Suppressor macrophage treated with lipopolysaccharide for 4 hours (primary cell): Measurements from ENCODE around the gene SSBP3.

Experiments used
- DNase-seq: peaks from one replicate; pipeline ENCODE4 v3.0.0-alpha.2; 2020

SSBP3 gene

DNA sequence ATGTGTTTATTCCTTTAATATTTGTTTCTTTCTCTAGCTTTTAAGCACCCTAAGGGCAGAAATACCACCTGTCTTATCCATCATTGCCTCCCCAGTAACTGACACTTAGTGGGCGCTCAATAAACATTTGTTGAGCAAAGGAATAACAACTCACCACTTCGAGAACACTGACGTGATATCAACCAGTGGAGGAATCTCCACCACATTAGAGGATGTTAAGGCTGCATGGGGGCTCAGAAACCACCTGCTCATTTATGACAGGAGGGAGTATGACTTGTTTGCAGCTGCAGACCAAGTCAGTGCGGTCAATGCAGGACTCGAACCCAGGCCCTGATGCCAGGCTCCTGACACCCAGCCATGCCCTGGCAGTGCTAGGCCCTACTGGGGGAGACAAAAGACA, 103.6 kb downstream of the SSBP3 start:
- no peak for DNase-seq

DNA sequence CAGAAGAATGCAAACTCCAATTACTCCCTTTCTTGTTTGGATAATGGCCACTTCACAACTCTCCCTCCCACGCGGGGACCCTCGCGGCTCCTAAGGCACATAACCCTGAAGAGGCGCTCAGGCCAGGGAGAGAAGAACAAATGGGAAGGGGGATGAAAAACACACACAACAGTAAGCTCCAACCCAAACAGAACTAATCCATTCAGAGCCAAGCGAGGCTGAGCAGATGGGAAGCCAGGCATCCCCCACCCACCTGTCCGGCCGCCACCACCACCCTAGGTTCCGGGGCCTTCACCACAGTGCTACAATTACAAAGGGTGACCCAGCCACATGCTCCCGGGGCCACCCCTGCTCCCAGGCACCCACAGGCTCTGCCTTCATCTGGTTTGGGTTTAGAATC, 104.7 kb downstream of the SSBP3 start:
- no peak for DNase-seq

DNA sequence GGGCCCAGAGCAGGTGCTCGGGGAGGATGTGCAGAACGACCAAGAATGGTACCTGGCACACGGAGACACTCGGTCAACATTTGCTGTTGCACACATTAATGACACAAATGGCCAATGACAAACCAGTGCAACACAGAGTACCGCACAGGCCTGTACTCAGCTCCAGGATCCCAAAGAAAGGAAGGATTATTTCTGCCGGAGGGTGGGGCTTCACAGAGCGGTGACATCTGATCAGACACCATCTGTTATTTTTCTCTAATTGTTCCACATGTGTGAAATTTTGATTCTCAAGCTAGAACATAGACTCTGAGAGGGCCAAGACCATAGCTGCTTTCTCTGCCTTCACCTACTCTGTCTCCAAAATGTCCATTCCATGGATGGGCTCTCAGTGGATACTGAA, 105.8 kb downstream of the SSBP3 start:
- DNase-seq: no peak

DNA sequence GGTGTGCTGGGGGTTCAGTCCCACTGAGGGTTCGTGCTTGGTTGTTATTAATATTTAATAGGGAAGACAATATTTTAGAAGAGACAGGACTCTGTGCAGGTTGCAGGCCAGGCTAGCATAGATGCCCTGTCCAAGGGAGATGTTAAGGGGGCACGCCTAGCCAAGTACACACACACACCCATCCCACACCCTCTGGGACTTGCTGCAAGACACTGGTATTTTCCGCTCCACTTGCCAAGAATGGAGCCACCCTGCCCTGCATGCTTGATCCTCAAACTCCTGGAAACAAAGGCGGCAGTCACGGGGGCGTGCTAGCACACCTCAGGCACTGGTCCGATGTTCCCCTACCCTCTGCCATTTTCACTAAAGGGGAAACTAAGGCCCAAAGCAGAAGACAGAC, 107.2 kb downstream of the SSBP3 start:
- DNase-seq: no peak

DNA sequence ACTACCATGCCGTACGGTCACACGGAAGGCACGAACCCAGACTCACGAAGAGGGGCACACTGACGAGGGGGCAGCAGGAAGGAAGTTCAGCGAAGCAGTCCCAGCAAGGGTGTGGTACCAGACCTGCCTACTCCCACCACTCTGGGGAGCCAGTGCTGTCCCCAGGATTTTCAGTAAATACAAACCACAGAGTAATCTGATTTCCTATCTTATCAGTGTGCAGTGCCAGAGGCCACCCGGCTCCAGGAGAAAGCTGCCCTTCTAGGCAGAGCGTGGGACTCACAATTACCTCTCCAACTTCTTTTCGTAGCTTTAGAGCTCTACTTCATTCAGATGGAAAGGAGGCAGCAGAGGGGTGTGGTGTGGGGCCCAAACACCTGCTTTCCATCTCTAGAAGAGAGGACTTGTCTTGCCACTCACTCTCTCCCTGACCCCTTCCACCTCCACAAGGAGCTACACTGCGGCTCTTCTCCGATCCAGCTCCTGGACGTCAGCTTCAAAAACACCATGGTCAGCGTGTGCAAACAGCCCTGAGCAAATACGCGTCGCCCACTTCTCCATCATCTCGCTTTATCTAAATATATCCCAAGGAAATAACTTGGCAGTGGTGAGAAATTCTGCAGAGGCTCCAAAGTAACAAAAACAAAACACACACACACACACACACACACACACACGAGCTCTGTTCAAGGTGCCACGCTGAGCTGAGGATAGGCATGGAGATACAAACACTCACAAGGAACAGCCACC, 107.7 kb downstream of the SSBP3 start:
- no peak for DNase-seq

DNA sequence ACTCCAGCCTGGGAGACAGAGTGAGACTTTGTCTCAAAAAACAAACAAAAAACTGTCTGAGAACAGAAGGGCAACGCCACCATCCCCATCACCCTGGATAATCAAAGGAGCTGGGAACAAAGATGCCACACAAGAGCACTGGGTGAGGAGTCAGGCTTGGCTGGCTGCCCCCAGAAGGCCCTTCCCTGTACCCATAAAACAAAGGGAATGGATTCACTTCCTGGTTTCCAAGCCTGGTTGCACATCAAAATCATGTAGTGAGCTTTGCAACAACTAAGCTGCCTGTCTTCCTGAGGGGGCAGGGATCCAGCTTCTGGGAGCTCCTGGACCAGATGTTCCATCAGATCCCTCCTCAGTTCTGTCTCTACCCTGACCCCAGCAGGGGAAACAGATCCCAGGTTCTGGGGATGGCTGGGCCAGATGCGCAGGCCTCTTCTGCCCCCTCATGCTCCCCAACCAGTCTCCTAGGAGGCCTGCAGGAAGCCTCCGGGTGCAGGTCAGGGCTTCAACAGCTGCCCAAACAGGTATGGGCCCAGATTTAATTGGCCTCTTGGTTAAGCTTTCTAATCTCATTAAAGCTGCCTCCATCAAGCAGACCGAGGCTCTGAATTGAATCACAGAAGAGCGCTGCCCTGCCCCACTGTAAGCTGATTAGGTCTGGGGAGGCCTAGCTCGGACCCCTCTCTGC, 108.5 kb downstream of the SSBP3 start:
- DNase-seq: peak; percentile 14

DNA sequence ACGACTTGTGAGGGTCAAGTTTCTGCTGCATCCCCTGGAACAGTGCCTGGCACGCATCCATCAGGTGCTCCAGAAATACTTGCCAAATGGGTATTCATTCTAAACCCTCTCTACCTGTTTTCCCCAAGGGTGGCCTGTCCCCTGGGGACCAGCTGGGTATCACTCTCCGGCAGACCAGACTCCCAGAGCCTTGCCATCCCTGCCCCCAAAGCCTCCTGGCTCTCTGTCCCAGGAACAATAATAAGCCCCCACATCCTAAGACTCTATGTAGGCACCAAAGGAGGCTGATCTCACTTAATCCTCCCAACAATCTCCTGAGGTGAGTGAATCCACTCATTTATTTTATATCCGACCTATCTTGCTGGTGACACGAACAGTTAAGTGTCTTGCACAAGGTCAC, 109.5 kb downstream of the SSBP3 start:
- no peak for DNase-seq

DNA sequence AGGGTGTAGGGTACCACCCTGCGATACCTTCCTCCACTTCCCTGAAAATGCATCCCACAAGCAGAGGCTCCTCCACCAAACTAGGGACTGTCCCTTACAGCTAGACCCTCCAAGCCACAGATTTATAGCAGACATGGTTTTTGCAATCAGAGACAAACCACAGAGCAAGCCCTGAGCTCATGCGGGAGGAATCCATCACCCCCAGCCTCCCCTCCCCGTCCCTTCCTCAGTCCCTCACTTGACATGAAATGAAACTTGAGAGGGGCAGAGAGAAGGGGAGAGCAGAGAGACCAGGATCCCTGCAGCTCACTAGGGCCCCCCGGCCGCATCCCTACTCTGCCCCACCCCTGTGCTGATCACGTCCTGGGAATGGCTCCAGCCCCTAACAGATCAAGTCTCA, 111.3 kb downstream of the SSBP3 start:
- DNase-seq: no peak

DNA sequence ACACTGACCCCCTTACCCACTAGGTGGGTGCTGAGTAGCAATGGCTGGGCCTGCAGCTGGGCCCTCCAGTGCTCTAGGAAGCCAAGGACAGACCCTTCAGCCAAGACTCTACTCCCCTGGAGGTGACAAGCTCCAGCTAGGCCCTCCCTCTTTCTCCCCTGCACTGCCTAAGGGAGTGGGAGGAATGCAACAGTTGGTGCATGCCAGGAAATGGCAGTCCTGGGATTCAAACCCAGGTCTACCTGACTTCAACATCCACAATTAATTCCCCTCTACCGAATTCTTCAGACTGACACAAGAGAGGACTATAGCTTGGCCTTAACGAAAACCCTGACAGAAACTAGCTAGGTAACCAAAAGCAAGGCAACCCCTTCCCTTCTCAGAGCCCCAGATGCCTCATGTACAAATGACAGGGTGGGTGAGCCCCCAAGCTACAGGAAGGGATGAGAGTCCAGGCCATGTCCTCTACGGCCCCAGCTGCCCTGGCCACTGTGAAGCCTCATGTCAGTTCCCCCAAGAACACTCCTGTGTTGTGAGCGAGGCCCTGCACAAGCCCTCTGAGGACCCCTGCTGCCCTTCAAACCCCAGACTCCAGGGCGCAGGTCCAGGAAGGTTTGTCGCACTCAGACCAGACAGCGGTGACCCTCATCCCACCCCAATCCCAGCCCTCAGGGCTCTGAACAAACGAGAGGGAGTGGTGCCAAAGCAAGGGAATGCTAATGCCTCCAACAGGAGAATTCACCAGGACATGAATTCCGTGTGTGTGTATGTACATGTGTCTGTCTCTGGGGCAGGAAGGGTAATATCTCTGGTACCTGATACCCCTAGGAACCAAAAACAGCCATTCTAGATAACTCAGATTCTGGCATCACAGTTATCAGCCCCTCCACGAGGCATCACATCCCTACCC, 113.9 kb downstream of the SSBP3 start:
- DNase-seq: no peak

DNA sequence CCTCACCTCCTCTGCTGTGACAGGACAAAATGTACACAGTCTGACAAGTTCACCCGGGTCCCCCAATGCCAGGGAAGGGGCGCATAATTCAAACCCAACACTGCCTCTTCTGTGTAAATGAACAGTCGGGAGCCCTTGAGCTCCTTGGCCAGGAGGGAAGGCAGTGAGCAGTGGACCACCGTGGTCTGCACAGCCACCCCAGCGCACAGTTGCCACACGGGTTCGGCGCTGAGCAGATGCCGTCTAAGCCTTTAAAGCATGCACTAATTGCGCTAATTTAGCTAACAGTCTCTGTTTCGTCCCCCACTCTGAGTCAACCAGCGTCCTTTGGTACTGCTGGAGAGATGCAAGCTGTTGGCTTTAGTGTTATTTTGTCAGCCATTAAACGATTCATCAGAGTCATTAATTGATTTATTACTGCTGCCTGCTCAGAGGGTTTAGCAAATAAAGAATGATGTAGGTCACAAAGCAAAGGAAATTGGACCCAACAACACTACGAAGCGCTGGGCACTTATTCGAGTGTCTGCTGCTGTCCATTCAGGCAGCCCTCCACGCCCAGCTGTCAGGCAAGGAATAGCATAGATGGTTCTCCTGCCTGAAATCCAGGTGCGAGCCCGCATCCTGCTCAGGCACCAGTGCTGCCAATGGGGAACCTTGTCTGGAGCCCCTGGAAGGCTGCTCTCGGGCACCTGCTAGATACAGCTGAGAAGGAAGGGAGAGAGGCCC, 114.8 kb downstream of the SSBP3 start:
- DNase-seq: no peak

DNA sequence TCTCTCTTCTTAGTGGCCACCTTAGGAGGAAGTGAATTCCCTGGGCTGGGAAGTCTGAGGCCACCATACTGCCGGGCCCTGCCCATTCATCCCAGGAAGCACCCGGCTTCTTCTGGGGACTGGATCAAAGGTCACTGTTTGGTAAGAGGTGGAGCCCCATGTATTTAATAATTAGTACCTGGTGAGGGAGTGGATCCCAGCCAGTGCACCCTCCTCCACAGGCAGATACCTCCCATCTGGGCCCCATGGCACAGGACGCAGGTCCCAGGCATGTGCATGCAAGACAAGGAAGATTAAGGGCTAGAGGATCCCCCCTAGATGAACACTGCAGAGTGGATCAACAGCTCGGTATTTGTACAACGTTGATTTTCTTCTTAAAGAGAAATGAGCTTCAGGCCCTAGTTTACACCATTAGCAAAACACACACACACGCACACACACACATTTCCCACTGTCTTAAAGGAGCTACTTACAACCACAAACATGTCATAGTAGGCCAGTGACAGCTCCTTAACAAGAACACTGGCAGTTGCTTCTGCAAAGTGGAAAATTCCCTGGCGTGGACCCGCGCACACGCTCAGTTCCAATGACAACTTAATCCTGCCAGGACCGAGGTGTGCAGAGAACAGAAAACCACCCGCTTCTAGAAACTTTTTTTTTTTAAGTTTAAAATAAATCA, 115.5 kb downstream of the SSBP3 start:
- peak; percentile 11 for DNase-seq

DNA sequence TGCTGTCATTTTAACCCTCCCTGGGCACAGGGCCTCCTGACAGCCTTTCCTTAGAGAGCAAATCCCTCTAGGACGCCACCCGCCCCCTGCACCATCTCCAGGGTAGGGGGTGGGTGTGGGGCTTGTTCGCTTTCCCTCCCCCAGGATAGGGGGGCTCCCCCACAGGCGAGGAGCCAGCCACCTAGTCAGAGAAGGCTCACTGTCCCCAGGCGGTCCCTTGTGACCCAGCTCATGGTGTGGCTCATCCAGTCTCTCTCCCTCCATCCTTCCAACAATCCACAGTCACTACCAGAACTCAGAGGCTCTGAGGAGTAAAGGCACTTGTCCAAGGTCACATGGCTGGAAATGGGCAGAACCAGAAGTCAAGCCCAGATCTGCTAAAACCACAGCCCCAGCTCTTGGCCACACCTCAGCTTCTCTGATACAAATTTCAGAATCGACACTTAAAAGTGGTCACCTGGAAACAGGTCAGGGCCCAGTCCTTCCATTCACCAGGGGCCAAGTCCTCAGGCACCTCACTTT, 116.4 kb downstream of the SSBP3 start:
- no peak for DNase-seq

DNA sequence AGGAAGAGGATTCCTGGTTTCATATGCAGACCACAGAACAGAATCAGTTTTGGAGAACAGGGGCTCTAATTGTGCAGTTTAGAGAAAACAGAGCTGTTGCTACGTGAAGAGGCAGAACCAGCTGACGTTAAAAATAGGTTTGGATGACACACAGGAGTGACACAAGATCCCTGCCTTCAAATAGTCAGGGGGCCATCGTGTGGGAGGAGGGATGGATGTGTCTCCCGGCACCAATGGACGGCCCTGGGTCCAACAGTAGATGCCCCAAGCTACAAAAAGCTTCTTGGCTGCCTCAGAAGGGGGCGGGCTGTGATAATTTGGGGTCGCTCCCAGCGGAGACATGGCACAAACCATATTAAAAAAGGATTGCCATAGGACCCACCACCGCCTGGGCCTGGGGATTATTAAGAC, 118.4 kb downstream of the SSBP3 start:
- peak; percentile 52 for DNase-seq

DNA sequence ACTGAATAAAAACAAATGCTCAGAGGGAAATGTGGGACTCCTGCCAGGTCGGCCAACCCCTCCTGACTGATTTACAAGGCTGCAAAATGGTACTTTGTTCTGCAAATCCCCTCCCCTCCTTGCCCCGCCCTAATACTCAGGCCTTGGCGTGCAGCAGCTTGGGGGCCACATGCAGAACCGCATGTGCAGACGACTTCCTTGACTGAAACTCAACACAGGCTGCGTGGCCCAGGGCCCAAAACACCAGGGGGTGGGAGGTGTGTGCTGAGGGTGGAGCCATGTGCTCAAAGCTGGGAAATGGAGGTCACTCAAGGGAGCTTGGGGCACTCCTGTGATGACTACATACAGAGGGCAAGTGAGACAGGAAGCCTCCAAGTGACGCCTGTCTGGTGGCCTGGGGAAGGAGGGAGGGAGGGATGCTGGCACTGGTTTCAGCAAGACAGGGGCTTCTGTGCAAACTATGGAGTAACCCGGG, 119.0 kb downstream of the SSBP3 start:
- DNase-seq: peak; percentile 59

DNA sequence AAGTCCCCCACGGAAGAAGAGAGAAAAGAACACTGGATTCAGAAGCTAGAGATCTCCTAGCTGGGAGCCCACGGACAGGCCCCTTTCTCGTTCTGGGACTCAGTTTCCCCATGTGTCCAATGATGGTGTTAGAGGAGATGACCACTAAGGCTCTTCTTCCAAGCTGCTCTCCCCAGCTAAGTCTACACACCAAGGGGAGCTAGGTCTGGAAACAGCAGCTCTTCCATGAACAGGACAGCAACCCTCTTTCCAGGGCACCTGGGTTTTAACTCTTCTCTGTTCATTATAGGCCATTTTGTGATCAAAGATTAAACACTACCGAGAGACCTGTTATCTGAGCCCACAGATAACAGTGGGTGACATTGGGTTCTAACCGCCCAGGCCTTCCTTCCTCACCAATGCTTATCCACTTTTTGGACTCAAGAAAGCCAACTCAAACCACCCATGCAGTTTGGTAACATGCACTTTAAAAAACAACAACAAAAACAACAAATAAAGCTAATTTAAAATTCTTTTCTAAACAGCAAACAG, 120.3 kb downstream of the SSBP3 start:
- DNase-seq: no peak

DNA sequence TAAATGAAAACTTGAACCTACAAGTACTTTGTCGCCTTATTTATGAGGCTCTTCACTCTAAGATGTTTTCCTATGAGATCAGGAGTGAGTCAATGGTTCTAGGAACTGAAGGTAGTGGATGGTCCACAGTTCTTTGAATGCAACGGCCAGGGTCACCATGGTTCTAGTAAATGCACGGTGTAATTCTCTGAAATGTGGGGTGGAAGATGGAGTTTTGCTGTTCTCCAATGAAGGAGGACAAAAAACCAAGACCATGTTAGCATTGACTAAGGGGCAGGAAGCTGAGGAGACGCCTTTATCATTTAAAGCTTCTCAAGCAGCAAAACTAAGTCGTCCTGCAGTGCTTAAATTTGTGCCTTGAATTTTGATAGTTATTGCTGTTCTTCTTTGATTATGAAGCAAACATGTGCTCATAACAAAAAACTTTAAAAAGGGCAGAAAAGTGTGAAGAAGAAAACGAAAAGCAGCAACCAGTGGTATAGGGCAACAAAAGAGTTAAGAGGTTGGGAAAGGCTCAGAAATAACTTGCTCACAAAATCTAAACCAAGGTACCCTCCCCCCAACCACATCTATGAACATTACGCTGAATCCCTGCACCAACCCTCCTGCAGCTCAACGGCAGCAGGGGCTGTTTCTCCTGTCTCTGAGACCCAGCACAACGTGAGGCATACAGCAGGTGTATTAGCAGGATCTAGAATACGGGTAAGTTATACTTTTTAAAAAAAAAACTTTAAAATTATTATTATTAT, 121.2 kb downstream of the SSBP3 start:
- DNase-seq: no peak

DNA sequence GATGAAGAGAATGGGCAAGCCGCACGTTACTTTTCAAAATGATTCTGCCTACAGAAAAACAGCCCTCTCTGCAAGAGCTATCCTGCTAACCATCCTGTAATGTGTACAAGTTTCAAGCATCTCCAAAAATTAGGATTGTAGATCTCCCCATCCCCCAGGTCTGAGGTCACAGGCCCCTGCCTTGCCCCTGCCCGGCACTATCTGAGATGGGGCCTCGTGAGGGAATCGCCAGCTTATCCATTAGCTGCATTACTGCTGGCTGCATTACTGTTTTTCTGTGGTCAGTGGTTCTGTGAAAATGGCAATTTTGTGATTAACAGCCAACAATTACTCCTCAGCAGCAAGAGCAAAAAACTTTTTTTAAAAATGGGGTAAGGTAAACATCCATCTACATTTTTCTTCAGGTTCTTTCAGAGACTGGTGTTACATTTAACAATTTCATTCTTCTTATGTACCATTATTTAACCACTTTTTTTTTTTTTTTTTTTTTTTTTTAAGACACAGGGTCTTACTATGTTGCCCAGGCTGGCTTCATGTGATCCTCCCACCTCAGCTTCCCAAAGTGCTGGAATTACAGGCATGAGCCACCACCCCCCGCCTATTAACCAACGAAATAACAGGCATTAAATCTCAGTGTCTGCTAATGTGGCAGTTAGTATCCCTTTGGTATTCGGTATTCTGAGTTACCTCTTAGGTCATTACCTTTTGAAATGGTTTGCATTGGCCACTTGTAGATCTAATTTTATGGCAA, 122.4 kb downstream of the SSBP3 start:
- DNase-seq: no peak

DNA sequence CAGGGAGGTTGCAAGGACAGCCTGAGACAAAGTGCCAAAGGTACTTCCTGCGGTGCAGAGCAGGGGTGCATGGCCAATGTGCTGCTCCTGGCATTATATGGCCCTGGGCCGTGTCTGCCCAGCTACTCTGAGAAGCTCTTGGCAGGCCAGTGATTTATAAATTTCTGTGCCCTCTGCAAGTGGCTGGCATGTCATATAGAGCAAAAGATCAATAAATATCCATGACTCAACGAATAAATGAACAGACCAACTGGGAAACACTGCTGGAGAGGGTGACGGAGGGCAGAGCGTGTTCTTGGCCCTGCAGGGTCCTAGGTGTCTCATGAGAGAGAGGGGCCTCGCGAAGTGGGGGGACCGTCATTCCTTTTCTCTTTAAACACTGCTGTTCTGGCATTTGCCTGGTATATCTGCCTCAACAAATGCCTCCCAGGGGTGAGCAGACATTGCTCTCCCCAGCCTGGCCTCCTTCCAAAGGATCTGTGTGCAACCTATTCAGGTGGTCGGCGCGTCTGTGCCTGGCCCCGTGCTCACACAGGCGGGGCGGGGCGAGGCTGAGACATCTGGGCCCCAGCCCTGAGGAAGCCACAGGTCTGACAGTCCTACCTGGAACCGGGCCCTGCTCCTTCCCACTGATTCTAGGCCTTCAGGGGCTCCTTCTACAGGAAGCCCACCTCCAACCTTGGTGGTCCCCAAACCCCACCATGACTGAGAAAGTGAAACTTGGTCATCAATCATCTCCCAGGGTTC, 123.9 kb downstream of the SSBP3 start:
- no peak for DNase-seq

DNA sequence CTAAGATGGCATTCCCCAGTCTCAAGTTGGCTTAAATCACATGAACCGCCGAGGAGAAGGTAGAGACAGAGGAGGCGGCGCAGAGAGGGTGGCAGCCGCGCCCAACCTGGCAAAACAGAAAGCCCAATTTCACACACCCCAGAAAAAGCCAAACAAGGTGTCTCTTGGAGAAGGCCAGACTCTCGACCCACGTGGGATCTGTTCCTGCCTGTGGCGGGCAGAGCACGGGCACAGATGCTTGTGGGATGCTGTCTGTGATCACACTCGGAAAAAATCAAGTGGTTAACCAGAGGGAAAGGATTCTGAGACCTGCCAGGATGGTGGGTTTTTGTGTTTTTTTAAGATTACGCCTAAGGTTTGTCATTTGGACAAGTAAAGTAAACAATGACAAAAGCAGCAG, 125.5 kb downstream of the SSBP3 start:
- DNase-seq: no peak
